ENCODE results near the gene CMTM3.
"Not testable (repeated sequence)": the region's sequence is repeated elsewhere in the genome, so short reads cannot be mapped to it uniquely, and the experiment has no call there.

CMTM3 gene

GRCh38 chr16:66585481-66586239 lies 18.8 kb upstream of the CMTM3 start:
- DNase-seq, result no peak

DNA sequence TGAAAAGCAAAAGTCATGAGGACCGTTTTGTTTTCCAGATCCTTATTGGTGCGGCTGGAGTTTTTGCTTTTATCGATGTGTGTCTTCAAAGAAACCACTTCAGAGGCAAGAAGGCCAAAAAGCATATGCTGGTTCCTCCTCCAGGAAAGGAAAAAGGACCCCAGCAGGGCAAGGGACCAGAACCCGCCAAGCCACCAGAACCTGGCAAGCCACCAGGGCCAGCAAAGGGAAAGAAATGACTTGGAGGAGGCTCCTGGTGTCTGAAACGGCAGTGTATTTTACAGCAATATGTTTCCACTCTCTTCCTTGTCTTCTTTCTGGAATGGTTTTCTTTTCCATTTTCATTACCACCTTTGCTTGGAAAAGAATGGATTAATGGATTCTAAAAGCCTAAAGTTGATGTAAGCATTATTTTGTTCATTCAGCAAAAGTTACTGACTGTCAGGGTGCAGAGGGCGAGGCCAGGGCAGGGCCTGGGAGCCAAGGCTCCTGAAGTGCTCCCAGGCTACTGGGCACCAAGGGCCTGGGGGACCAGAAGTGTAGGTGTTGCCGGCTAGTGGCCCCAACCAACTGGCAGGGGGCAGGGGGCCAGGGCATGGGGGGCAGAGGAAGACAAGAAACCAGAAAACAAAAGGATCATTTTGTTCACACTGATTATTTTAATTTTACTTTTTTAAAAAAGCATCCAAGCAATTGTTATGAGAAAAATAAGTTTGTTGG lies 16.5 kb upstream of the CMTM3 start:
- no peak for DNase-seq

DNA sequence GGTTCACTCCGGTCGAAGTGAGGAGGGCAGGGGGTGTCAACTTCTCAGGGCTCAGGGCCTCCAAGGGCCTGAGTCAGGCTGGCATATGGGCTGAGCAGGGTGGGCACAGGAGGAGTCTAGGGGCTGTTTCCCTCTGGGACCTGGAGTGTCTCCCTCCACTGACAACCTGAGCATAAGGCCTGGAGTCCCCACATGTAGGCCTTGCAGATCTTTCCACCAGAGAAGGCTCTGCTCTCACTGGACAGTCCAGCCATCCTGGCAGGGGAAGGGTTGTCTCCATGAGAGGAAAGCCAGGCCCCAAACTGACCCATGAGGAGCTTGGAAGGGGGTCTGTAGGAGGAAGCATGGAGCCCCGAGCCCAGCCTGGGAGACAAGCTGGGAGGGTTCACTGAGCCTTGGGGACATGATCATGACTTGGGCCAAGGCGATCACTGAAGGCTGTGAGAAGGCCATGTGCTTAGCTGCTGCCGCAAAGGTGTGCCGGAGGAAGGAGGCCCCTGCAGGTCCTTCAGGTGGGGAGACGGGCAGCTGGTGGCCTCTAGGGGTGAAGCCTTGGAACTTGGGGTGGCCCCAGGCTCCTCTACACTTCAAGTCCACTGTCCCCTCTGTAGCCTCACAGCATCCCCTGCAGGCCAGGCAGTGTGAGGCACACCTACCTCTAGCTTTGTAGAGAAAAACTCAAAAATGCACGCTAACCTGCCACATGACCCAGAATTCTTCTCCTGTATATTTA lies 15.4 kb upstream of the CMTM3 start:
- DNase-seq, result peak; percentile 80 to 81

DNA sequence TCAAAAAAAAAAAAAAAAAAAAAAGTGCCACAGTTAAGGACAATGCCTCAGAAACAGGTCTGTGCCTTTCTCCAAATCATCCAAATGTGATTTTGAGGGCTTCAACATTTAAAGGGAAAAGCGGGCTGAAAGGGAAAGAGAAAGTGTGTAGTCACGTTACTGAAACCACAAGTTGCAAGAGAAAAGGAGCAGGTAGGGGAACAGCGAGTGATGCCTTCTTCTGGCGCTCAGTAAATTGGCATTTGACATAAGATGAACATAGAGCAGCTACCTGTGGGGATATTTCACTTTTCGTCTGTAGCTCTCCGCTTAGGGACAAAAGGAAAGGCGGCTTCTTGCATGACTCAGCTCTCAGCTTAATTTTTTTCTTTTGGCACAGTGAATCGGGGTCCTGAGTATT lies 14.2 kb upstream of the CMTM3 start:
- peak in 1 of 2 donors; percentile 58 for DNase-seq

- DNase-seq, result no peak
Observed at GRCh38 chr16:66591018-66591417, 13.5 kb upstream of the CMTM3 start.

DNA sequence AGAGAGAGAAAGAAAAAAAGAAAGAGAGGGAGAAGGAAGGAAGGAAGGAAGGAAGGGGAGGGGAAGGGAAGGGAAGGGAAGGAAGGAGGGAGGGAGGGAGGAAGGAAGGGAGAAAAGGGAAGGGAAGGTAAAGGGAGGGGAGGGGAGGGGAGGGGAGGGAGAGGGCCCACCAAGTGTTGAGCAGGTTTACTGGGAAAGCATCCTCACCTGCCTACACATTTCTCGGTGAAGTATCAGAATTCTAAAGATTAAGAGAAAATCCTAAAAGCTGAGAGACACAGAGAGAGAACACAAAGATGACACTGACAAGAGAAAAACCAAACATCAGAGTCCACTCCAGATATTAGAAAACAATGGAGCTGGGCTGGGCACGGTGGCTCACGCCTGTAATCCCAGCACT lies 12.3 kb upstream of the CMTM3 start:
- DNase-seq, result no peak

GRCh38 chr16:66592814-66593213 lies 11.7 kb upstream of the CMTM3 start:
- no peak for DNase-seq

DNA sequence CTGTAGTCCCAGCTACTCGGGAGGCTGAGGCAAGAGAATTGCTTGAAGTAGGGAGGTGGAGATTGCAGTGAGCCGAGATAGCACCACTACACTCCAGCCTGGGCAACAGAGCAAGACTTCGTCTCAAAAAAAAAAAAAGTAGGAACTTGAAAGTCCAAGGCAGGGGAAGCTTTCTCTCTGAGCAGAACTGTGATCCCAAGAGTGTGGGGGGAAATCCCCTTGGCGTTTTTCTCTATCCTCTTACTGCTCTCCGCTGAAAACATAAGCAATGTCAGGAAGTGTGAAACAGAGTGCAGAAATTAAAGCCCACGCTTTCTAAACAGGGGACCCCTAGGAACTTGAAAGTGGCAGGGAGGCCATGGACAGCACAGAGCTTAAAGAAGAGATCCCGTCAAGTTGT lies 9.8 kb upstream of the CMTM3 start:
- DNase-seq, result no peak

DNA sequence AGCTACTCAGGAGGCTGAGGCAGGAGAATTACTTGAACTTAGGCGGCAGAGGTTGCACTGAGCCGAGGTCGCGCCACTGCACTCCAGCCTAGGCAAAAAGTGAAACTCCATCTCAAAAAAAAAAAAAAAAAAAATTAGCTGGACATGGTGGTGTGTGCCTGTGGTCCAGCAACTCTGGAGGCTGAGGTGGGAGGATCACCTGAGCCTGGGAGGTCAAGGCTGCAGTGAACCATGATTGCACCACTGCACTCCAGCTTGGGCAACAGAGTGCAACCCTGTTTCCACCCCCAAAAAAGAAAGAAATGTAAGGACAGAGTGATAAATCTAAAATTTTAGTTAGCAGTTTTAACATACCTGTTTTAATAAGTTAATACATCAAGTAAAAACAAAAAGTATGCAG lies 7.9 kb upstream of the CMTM3 start:
- DNase-seq, result not testable (repeated sequence)

DNA sequence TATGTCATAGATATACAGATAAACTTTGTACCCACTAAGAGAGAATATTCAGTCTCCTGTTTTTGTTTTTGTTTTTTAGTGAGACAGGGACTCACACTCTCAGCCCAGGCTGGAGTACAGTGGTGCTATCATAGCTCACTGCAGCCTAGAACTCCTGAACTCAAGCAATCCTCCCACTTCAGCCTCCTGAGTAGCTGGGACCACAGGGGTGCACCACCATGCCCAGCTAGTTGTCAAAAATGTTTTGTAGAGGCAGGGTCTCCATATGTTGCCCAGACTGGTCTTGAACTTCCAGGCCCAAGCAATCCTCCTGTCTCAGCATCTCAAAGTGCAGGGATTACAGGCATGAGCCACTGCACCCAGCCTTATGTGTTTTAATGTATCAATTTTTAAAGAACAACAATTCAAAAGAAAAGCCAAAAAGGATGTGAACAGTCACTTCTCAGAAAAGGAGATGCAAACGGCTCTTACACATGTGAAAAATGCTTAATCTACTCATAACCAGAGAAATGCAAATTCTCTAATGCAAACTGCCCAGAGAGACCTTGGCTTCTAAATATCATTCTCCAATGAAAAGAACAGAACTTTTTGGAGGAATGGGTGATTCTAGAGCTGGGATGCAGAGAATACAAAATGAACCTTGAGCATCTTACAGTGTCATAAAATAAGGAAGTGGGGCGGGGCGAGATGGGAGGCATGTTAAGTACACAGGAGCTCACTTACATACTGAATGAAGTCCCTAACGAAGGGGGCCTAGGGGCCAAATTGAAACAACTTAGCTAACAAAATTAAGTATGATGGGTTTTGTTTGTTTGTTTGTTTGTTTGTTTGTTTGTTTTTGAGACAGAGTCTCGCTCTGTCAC lies 7.3 kb upstream of the CMTM3 start:
- no peak for DNase-seq

- DNase-seq, result no peak
Observed at GRCh38 chr16:66598111-66598510, 6.4 kb upstream of the CMTM3 start.

- DNase-seq, result no peak
Observed at GRCh38 chr16:66599726-66600125, 4.8 kb upstream of the CMTM3 start.

- DNase-seq, result no peak
Observed at GRCh38 chr16:66600477-66600876, 4.0 kb upstream of the CMTM3 start.

DNA sequence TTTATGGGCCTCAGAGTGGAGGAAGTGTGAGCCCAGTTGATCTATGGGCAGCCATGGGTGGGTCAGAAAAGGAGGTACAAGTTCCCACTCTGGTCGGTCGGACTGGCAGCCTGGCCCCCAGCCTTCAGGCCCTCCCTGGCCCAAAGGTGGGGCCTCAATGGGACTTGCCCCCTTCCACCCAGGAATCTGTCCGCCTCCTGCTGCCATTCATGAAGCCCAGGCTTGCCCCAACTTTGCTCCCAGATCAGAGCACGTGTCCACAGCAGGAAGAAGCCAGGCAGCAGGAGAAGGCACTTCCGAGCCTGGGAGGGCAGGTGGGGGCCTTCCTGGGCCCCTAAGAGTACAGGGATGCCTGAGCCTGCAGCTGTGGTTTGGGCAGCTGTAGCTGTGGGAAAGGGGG lies 3.0 kb upstream of the CMTM3 start:
- no peak for DNase-seq

DNA sequence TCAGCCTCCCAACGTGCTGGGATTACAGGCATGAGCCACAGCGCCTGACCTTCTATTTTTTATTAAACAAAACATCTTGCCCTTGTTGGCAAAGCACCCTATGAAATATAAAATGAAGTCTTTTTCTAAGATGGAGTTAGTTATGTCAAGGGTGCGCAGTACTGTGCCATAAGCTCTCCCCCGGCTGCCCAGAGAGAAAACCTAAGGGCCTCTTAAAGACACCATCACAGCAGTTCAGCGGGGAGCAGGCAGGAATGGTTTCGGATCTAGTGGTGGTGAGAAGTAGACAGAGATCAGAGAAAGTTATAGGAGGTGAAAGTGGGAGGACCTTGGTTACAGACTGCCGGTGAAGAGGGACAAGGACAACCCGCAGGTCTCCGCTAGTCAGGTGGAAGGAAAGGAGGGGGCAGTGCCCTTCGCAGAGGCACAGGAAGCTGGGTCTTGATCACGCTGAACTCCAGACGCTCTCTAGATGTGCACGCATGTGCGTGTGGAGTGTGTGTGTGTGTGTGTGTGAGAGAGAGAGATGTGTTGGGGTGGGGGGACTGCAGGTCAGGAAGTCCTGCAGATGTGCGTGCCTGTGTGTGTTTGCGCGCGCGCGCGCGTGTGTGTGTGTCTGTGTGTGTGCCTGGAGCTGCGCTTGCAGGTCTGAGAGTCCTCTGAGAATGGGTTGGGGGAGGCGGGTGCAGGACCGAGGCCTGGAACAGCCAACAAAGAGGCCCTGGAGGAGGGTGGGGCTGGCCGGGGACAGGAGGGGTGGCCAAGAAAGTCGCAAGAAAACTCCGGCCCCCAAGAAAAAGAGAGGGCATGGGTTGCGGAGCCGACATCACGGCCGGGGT lies 748 bp upstream of the CMTM3 start:
- DNase-seq, result peak; percentile 80 to 87

DNA sequence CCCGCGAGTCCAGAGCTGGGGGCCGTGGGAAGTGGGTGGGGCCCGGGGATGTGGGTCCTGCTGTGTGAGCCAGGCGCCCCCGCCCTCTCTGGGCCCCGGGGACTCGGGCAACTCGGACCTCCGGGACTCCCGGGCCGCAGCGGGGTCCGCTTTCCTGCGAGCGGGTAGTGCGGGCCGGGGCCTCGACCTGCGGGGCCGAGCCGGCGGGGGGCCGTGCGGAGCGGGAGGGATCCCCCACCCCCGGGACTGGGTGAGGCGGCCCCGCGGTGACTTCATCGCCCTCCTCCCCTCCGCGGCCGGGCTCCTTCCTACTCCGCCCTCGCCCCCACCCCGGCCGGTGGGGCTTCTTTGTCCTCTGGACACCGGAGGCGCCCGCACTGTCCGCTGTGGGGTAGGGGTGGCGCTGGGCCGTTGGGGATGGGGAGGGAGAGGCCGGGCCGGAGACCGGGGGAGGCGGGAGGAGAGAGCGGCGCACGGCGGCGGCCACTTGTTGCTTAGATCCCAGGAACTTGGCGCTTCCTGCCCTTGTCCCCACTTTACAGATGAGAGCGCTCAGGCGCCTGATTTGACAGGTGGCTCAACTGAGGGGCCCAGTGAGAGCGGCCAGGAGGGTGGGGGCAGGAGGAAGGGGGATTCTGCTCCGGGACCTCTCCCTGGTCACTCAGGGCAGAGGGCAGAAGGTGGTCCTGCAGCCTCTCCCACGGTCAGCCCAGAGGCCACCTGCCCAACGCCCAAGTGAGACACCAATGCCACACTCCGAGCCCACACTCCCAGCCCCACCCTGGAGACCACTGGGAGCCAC lies 874 bp downstream of the CMTM3 start:
- DNase-seq, result no peak

DNA sequence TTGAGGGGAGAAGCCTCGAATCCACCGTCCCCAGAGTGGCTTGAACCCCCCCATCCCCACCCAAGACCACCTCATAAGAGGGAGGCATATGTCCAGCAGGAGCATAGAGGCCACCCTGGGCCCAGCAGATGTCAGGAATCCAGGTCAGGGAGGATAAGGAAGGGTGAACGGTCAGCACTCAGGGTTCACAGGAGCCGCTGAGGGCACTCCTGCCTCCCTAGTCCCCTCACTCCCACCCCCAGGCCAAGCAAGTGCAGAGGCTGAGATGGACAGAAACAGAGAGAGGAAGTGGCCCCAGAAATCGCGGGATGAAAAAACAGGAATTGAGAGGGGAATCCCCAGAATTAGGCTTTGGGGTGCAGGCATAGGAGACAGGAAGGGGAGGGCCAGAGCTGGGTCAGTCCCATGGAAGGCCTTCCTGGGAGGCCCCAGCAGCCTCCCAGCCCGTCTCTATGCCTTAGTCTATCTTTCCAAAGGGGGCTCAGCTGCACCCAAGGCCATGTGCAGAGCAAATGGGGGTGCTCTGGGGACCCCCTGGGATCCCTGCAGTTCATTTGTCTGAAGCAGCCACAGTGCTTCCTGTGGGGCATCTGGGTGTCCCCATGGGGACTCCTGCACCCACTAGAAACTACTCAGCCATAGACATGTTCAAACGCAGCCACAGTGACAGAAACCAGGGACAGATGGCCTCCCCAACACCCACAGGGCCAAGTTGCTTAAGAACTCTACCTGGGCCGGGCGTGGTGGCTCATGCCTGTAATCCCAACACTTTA lies 1.7 kb downstream of the CMTM3 start:
- DNase-seq, result peak; percentile 13 to 23

DNA sequence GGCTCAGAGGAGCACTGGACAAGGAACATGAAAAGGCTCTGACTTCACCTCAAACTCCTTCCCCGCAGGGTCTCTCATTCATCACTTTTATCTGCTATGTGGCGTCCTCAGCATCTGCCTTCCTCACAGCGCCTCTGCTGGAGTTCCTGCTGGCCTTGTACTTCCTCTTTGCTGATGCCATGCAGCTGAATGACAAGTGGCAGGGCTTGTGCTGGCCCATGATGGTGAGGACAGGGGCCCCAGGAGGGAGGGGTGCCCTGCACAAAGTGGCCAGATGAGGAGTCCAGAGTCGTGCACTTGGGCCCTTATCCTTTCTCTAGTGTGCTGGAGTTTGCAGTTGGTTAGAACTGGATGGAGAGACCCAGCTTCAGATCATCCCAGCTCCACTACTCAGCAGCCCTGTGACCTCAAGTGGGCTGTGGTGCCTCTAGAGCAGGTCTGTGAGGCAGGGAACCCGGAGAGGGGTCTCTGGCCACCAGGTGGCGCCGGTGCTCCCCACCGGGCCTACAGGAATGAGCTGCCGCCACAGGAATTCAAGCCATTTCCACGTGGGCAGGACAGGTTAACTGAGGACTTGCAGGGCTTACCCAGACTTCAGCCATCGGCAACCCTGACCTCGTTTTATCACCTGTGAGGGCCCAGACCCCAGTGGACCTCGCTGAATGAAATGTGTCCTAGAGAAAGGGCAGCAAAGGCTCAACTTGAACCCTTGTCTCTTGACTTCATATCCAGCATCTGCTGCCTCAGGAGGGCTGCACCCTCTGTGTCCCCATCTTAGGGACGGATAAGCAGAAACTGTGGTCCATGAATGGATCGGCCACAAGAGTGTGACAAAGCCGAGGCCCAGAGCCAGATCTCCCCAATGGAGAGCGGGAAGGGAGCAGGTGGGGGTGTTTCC lies 4.0 kb downstream of the CMTM3 start:
- DNase-seq, result peak; percentile 72 to 85

- DNase-seq, result no peak
Observed at GRCh38 chr16:66609139-66609510, 4.6 kb downstream of the CMTM3 start.
